Measurements from ENCODE around the gene KLHL20. TPM values are rescaled to one million over a fixed set of nuclear protein-coding genes. Genes with fewer than 3 reads are reported as not detected.

Gene KLHL20, protein sequence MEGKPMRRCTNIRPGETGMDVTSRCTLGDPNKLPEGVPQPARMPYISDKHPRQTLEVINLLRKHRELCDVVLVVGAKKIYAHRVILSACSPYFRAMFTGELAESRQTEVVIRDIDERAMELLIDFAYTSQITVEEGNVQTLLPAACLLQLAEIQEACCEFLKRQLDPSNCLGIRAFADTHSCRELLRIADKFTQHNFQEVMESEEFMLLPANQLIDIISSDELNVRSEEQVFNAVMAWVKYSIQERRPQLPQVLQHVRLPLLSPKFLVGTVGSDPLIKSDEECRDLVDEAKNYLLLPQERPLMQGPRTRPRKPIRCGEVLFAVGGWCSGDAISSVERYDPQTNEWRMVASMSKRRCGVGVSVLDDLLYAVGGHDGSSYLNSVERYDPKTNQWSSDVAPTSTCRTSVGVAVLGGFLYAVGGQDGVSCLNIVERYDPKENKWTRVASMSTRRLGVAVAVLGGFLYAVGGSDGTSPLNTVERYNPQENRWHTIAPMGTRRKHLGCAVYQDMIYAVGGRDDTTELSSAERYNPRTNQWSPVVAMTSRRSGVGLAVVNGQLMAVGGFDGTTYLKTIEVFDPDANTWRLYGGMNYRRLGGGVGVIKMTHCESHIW
- total RNA-seq (2014; rRNA removed): 46.2 and 46.4 TPM in 2 replicates
- percentile 96 among the genes with signal in this experiment for Bru-seq, nascent RNA
- BruChase-seq, experiment 1, labeled RNA remaining after a 6-hour chase: percentile 86 among the genes with signal in this experiment
- percentile 93 among the genes with signal in this experiment for BruChase-seq, experiment 2, labeled RNA remaining after a 2-hour chase
- long read RNA-seq, transcript KLHL20-201 (12 exons, 3,421 nt): major isoform, 115 of 272 reads
- long read RNA-seq, partial matches to known transcripts: 60 of 272 reads
- long read RNA-seq, other reads (novel, unspliced or antisense): 97 of 272 reads

DNA sequence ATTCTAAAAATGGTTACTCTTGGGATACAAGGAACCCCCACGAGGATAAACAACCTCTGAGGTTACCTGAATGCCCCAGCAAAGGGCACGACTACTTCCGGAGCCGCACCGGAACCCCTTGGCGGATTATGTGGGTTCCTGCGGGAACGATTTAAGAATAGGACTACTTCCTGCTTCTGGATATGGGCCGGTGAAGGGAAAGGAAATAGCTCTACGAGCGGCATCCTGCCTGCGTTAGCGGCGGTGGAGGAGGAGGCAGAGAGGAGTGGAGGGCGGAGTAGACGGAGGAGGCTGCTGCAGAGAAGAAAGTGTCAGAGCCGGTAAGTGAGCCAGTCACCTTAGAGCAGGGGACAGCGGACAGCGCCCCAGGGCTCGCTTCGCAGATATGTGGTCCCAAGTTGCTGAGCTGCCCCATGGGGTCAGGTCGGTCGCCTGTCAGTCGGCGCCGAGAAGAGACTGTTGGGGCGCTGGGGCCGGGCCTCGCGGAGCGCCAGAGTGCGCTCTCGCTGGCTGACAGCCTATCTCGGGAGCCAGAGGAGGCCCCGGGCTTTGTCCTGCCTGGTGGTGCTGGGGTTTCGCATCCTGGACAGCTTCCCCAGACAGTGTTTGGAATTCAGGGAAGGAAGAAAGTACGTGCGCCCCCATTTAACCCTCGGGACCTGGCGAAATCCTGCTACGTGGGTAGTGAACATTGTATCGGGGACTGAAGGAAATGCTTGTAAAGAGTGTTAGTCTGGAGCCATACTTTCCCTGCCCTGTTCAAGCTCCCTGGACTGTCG lies at the start of gene KLHL20:
Gene KLHL20 (plus strand): TSS at position 223 of the 779 bp plus-strand sequence. CDS start 1,063 bp downstream, outside the sequence.
- CTCF ChIA-PET: interaction anchor here (0.7 to 1.0 kb wide), 5 partner anchors 24 to 268 kb away, joined by 3 to 4 read pairs (median 3); no protein-coding TSS in a partner anchor
- peak within 1 kb of the TSS; percentile 68 for H3K9ac ChIP-seq (ENCODE audit: low read length)
- TF ChIP-seq EZH2 (IDR thresholded peaks at IDR 0.05; ENCODE audit: low read length, unreplicated experiment): no peak
- TF ChIP-seq, protein P1, sequence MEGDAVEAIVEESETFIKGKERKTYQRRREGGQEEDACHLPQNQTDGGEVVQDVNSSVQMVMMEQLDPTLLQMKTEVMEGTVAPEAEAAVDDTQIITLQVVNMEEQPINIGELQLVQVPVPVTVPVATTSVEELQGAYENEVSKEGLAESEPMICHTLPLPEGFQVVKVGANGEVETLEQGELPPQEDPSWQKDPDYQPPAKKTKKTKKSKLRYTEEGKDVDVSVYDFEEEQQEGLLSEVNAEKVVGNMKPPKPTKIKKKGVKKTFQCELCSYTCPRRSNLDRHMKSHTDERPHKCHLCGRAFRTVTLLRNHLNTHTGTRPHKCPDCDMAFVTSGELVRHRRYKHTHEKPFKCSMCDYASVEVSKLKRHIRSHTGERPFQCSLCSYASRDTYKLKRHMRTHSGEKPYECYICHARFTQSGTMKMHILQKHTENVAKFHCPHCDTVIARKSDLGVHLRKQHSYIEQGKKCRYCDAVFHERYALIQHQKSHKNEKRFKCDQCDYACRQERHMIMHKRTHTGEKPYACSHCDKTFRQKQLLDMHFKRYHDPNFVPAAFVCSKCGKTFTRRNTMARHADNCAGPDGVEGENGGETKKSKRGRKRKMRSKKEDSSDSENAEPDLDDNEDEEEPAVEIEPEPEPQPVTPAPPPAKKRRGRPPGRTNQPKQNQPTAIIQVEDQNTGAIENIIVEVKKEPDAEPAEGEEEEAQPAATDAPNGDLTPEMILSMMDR (conservative IDR thresholded peaks at IDR 0.05; ENCODE audit: low read depth, low read length): peak; percentile 49
- H3K27me3 ChIP-seq (ENCODE audit: low read length): no peaks in the 10 kb centered on the region
- H4K20me1 ChIP-seq (ENCODE audit: low read length): peaks cover 12% of the 10 kb centered on the region; the same call in 1 of the 2 replicates
- H3K9me2 ChIP-seq (replicated peaks; ENCODE audit: low read length): no peaks in the 10 kb centered on the region
- peaks cover 4% of the 10 kb centered on the region; the same call in 1 of the 2 replicates for H3K36me3 ChIP-seq (ENCODE audit: low read depth, low read length)
- peak within 1 kb of the TSS; percentile 87 for H2AFZ ChIP-seq (ENCODE audit: low read length)
- peak within 1 kb of the TSS; percentile 72 for H3K4me3 ChIP-seq (ENCODE audit: low read length)
- intact Hi-C loops (cut with micrococcal nuclease): loop anchor here (1.0 to 10.0 kb wide), 7 partner anchors 66 to 970 kb away; partner anchors contain the start of genes CENPL and DARS2
- peak; percentile 100 for DNase-seq
- H3K79me2 ChIP-seq (ENCODE audit: low read length): peaks cover 36% of the 10 kb centered on the region
- POLR2A ChIA-PET (ENCODE audit: unreplicated experiment): interaction anchor here (0.5 to 1.0 kb wide), 9 partner anchors 33 to 285 kb away, joined by 3 to 12 read pairs (median 6); partner anchors contain the start of genes CENPL, DARS2 and PRDX6
- H3K9me3 ChIP-seq (ENCODE audit: low read length): no peaks in the 10 kb centered on the region
- peak within 1 kb of the TSS; percentile 86 for H3K4me2 ChIP-seq (ENCODE audit: low read length)
- ATAC-seq: peak; percentile 97
- H3F3A ChIP-seq (ENCODE audit: low read length, unreplicated experiment): no peaks in the 10 kb centered on the region
- TSS peak; percentile 72 for BruUV-seq (replicated peaks)
- peaks cover 20% of the 10 kb centered on the region for H3K4me1 ChIP-seq (ENCODE audit: insufficient read depth, low read length)
- H3K27ac ChIP-seq (ENCODE audit: low read length): peak within 1 kb of the TSS; percentile 33

DNA sequence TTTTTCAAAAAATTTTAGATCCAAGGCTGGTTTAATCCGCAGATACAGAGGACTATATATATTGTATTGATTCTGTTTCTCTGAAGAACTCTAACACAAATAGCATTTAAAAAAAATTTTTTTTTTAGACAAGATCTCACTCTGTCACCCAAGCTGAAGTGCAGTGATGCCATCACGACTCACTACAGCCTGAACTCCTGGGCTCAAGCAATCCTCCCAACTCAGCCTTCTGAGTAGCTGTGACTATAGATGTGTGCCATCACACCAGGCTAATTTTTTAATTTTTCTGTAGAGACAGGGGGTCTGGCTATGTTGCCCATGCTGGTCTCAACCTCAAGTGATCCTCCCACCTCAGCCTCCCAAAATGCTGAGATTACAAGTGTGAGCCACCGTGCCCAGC lies 48.1 kb upstream of the KLHL20 start:
- Histone ChIP-seq H3K9me3 (ENCODE audit: low read length) (no peaks in the 10 kb centered on the region), H3K9ac (ENCODE audit: low read length) (no peak overlapping the region), H3K79me2 (ENCODE audit: low read length) (no peaks in the 10 kb centered on the region), H3K27me3 (ENCODE audit: low read length) (no peaks in the 10 kb centered on the region), H3K4me2 (ENCODE audit: low read length) (peak overlapping the region; percentile 15), H2AFZ (ENCODE audit: low read length) (no peak overlapping the region), H3K9me2 (replicated peaks; ENCODE audit: low read length) (no peaks in the 10 kb centered on the region), H3K36me3 (ENCODE audit: low read depth, low read length) (no peaks in the 10 kb centered on the region), H3F3A (ENCODE audit: low read length, unreplicated experiment) (no peaks in the 10 kb centered on the region), H3K4me1 (ENCODE audit: insufficient read depth, low read length) (peaks cover 10% of the 10 kb centered on the region), H4K20me1 (ENCODE audit: low read length) (no peaks in the 10 kb centered on the region), H3K4me3 (ENCODE audit: low read length) (no peak overlapping the region), H3K27ac (ENCODE audit: low read length) (no peak overlapping the region)
- POLR2A ChIA-PET (ENCODE audit: unreplicated experiment): interaction anchor here (0.6 kb wide), 1 partner anchor 237 kb away, joined by 4 read pairs; no protein-coding TSS in a partner anchor
- DNase-seq: peak; percentile 95
- TF ChIP-seq, protein P1 (conservative IDR thresholded peaks at IDR 0.05; ENCODE audit: low read depth, low read length): no peak
- TF ChIP-seq EZH2 (IDR thresholded peaks at IDR 0.05; ENCODE audit: low read length, unreplicated experiment): no peak
- no peak for TF ChIP-seq EZH2phosphoT487 (IDR thresholded peaks at IDR 0.05; ENCODE audit: borderline replicate concordance, low read length)
- BruUV-seq (replicated peaks): no TSS peak
- intact Hi-C loops (cut with micrococcal nuclease): no loop called here
- peak; percentile 100 for ATAC-seq
- CTCF ChIA-PET: no interaction called here
